Sciatic nerve (tissue), 2 donors: Measurements from ENCODE around the gene CD200R1. TPM values are rescaled to one million over a fixed set of nuclear protein-coding genes. Genes with fewer than 3 reads are reported as not detected.

Experiments used
- ATAC-seq: fragments of 200-7000 bp; cut with Tn5 transposase; one replicate; pipeline ENCODE4 v1.9.1; 2020; ENCODE audit warnings: mild to moderate bottlenecking, moderate library complexity
- DNase-seq: peaks from one replicate; pipeline ENCODE4 v3.0.0-alpha.2; 2020; ENCODE audit warnings: low spot score
- intact Hi-C: fragments of 100-400 bp; cut with DNase I; formaldehyde crosslinking; loops from one replicate; pipeline ENCODE4 v1.14.2; 2022
- total RNA-seq: library from RNA; stranded (reverse); fragmentation: NEBNext Ultra II Directional; extraction: Animal tissue kit (Norgen Biotek cat#: 25700); gene quantifications from one replicate; pipeline ENCODE4 v1.2.1, GENCODE V29; 2021
- donor health status: DM: no; HTN: no; CAD: no.
- donor health status: DM: no; HTN: no; CAD: no.

CD200R1 gene, protein sequence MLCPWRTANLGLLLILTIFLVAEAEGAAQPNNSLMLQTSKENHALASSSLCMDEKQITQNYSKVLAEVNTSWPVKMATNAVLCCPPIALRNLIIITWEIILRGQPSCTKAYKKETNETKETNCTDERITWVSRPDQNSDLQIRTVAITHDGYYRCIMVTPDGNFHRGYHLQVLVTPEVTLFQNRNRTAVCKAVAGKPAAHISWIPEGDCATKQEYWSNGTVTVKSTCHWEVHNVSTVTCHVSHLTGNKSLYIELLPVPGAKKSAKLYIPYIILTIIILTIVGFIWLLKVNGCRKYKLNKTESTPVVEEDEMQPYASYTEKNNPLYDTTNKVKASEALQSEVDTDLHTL
- total RNA-seq, result 3.2 TPM

DNA sequence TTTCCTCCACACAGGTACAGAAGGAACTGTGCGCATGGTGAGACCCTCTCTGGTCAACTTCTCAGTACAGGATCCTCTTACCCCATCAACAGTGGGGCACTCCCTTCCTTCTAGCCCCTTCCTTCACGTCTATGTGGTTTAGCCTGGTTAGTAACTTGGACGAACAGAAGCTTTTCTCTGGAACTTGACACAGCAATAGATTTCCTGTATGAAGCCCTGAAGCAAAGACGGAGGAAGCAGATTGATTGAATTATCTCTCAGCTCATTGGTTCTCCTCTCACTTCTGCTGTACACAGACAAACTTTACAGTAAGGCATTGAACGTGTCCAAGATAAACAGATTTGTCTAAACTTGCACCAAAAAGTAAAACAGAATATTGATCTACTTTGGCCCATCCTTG lies at the start of gene CD200R1:
Gene CD200R1, minus strand, starts transcription at position 210 of the 400 bp plus-strand sequence. CDS start 246 bp downstream, outside the sequence.
- DNase-seq, result no peak
- intact Hi-C loops, result no loop called here
- ATAC-seq, result peak; percentile 57

DNA sequence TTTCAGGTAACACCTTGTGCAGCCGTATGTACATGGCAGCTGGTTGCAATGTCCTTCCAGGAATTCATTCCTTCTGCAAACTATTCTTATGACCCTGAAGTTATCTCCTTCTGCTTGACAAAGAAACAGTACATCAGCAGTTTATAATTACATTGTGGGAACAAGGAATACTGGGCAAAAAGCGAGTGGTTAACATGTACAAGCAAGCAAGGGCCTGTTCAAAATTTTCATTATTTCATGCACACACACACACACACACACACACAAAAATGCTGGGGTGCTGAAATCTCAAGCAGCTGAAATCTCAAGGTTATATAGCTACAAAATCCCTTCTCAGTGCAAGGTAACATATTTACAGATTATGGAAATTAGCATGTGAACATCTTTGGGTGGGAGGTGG lies 46.6 kb upstream of the CD200R1 start:
- no peak for ATAC-seq
- intact Hi-C loops, result no loop called here
- no peak for DNase-seq

DNA sequence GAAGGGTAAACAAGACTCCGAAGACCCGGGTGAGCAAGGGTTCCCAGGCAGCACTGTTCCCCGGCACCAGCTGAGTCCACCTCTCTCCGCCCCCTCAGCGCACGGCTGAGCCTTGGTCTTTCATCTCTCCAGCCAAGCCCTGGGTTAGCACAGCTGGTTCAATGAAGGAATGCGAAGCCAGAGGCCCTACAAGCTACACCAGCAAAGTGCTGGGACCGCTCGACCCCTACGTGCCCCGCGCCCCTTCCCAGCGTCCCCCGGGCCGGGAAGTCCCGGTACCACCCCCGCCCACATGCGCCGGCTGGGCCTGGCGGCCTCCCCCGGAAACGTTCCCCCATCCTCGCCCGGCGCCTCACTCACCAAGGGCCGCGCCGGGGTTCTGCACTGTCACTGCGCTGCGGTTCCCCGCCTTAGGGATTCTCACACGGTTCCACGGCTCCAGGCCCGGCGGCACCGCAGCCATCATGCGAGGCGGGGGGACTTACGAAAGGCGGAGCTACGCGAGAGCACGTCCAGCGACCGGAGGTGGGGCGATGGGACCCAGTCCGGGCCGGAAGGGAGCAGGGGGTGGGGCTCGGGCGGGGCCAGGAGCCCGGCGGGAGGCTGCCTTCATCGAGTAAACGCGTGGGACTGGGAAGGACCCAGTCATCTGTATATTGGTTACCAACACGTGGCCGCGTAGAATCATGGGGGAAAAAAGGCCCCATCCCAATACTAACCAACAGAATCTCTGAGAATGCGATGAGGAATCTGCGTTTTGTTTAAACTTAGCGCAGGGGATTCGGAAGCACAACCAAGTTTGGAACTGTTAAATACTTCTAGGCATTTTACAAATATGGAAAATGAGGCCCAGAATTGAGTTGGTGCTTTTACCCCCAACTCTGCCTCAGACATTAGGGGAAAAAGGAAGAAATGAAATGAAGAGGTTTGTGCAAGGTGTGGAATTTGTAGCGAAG lies 44.6 kb upstream of the CD200R1 start:
- peak; percentile 91 for DNase-seq
- ATAC-seq, result peak; percentile 99
- intact Hi-C loops, result no loop called here

DNA sequence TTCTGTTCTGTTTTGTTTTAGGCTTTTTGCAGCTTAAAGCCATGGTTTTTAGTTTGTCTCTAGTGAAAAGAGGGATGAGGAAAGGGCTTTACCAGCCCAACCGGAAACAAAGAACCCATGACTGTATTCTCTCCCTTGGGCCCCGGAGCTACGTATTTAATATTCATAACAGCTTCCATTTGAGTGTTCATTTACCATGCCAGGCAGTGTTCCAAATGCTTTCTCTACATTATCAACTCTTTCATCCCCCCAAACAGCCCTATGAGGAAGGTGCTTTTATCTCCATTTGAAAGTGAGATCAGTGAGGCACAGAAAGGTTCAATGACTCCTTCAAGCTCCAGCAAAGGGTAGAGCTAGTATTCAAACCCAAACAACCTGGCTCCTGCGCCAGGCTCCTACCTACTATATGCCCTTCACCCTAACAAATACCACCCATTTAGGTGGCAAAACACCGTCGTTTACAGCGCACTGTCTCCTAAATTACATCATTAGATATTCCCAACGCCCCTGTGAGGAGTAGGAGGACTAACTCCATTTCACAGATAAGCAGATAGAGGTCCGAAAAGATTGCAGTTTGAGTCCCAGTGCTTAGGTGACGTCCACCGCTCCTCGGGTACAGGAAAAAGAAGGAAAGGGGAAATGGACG lies 43.8 kb upstream of the CD200R1 start:
- intact Hi-C loops, result no loop called here
- ATAC-seq (peak; percentile 4), DNase-seq (no peak)

DNA sequence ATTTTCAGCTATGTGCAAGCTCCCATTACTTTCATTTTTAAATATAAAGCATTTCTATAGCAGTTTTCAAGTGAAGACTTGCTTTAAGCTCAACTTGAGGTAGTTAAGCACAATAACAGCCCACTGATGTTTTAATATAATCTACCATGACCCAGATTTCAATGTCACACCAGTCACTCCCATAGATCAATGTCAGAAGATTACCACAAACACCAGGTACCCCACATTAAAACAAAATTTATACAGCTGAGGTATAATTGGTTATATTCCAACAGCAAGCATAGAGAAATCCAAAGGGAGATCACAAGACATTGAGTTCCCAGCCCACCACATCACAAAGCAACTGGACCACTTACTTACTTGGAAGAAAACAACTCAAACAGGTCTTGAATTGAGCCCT lies 38.7 kb upstream of the CD200R1 start:
- ATAC-seq (no peak), DNase-seq (no peak)

DNA sequence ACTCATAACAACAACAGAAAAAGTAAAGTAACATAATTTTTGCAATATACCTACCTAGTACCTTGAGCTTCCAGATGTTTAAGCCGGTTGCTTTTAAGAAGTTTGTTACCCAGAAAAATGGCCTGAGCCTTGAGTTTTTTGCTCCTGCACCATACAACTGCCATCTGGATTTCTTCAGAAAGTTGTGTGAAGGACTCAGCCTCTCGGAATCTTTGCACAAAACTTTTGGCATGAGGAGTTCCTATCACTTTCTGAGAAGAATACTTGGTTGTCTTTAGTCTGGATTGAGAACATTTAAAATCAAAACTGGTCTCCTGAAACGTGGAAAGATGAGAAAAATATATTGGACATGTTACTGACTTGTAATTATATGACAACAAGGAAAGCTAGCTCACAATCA lies 33.2 kb upstream of the CD200R1 start:
- intact Hi-C loops, result no loop called here

More for the DNA sequence above, 38.7 kb upstream of the CD200R1 start:
- intact Hi-C loops, result no loop called here

DNA sequence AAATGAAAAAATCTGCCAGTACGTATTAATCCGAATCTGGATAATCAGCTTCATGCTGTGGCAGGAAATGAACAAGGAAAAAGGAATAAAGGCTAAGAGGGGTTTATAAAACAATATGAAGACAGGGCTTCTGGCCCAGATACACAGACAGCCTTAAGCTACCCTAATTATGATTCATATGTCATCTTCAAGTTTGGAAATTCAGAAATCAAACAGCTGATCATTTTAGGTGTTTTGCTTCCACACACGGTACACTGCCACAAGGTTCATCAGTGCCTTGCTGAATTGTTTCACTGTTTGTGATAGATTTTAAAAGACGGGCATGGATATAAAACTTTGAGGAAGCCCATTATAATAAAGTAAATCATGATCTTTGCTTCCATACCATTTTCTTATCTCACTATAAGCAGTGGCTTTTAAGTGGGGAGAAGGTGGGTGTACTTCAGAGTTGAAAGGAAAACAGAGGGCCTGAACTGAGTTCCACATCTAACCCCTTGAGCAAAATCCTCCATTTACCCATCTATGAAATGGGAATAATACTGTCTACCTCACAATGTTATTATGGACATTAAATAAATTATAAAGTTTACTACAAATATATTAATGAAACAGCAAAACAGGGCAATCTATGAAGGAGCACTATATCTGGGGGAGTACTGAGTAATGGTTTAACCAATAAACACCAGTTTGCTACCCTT lies 31.6 kb upstream of the CD200R1 start:
- intact Hi-C loops, result no loop called here
- no peak for DNase-seq
- no peak for ATAC-seq

More for the DNA sequence above, 33.2 kb upstream of the CD200R1 start:
- DNase-seq, result no peak
- ATAC-seq, result no peak

DNA sequence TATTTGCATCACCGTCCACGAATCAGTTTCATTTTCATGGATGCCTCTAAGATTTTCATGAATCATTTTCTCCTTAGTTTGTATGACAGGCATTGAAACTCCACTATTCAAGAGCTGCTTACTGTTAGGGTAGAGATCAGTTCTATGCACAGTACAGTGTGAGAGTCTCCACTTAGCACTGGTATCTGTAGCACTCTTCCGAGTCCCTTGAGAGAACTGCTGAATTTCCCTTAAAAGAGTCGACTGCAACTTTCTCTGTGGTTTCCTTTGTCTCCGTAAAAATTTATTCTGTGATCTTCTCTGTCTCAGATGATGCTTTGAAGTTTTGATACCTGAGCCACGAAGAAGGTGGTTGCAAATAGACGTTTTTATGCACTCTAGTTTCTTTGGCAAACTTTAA lies 30.7 kb upstream of the CD200R1 start:
- ATAC-seq (no peak), DNase-seq (no peak)
- intact Hi-C loops, result no loop called here

DNA sequence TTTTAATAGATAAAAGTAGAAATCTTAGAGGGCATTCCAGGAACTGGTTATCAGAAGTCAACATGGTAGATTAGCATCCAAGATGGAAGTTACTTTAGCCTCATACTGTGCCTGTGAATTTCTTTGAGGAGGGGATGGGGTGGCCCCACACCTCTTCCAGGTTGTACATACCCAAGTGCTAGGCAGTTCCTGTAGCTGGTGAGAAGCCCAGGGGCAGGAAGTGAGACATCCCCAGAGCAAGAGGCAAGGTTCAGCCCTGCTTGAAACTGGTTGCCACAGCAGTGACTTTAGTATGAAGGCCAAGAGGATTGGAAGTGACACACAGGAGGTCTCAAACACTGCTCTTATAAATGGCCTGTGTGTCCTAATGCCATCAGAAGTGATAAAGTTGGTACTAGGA lies 27.8 kb upstream of the CD200R1 start:
- DNase-seq, result no peak
- ATAC-seq, result no peak
- intact Hi-C loops, result no loop called here

DNA sequence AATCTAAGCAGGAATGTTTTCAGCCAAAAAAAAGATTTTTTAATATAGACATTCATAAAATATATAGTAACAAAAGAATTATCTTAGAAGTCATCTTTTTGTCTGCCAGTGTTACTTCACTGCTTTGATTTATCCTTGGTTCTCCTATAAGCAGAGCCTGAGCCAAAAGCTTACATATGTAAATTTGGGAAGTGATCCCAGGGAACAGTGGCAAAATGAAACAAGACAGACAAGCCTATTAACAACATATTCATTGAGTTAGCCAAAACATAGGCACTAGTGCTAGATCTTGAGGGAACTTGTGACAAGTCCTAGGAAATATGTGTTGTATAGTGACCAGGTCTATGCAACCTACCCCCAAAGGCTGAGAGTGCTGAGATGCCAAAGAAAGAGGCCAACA lies 27.1 kb upstream of the CD200R1 start:
- intact Hi-C loops, result no loop called here
- ATAC-seq (no peak), DNase-seq (no peak)

DNA sequence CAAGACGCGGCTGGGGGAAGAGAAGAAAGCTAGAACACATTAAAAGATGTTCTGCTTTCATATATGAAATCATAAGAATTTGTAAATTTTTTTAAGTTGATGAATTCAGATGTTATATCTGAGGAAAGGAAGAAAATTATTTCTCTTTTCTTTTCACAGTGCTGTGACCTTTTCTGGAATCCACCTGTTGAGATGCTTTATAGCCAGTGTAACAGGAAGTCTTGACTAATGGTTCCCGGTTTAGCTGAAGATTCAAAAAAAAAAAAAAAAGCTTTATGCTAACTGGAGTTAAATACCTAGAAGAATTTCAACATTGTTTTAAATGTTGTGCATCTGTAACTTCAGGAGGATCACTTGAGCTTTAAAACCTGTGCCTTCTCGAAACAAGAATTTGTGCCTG lies 25.8 kb upstream of the CD200R1 start:
- ATAC-seq, result no peak
- intact Hi-C loops, result no loop called here
- DNase-seq, result no peak

DNA sequence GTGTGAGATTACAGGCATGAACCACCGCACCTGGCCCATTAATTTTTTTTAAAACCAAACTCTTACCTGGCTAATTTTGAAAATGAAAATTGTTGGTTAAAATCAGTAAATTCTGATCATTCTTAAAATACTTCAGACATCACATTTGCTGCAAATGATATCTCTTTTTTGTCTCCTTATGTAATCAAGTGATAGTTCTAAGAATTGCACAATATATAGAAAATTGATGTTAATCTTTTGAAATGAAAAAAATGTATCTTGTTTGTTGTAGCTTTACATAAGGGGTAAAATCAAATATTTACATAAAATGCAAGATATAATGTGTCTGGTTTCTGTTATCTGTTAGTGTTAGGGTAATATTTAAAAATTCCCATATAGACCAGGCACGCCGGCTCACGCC lies 20.9 kb upstream of the CD200R1 start:
- ATAC-seq (no peak), DNase-seq (no peak)
- intact Hi-C loops, result no loop called here

DNA sequence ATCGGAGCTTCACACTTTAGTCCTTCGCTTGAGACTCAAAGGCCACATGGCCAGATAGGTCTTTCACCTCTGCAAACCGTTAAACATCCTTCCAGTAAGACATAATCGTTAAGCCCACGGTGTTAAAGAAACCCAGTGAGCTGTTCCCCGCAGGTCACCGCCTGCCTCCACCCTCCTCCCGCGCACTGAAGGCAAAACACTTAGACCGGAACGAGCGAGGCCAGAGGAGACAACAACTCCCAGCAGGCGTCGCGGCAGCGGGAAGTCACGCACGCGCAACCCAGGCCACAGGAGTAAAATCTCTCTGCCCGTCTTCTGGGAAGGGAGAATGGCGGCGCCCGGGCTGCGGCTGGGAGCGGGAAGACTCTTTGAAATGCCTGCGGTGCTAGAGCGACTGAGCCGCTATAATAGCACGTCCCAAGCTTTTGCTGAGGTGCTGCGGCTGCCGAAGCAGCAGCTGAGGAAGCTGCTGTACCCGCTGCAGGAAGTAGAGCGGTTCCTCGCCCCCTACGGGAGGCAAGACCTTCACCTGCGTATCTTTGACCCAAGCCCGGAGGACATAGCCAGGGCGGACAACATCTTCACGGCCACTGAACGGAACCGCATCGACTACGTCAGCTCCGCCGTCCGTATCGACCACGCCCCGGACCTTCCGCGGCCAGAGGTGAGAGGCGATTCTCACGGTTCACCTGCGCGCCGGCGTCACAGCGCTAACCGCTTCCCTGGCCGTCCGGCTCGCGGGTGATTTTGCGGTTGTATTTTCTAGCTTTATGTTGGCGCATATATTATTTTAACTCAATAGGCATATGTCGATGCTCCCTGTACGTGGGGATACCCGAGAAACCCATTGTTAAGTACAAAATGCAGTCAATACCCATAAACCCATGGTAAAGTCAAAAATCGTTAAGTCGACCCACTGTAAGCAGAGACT lies 16.0 kb upstream of the CD200R1 start, which contains the start of gene GTPBP8:
Gene GTPBP8, plus strand, starts transcription at position 313 of the 931 bp plus-strand sequence. Its CDS starts 16 bp downstream, at position 329.
- intact Hi-C loops, result no loop called here
- ATAC-seq, result peak; percentile 98
- DNase-seq, result peak; percentile 93

DNA sequence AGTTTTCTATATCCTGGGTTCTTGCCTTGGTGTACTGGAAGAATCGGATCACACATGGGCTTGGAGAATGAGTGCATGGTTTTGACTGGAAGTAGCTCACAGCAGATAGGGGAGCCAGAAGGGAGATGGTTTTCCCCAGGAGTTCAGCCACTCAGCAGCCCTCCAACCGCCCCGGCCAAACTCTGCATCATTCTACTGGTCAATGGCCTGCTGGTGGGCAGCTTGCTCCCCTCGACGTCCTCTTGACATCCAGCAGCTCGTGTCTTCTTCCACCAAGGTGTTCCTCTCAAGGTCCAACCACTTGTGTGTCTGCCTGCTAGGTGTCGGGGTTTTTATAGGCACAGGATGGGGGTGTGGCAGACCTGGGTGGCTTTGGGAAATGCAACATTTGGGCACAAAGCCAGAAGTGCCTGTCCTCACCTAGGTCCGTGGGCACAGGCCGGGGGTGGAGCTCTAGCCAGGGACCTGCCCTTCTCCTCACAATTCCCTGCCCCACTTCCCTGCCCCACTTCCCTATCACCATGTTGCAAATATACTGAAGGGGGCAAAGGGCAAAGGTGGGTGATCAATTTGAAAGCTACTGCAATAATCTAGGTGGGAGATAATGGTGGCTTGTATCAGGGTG lies 12.9 kb upstream of the CD200R1 start:
- ATAC-seq, result no peak
- no peak for DNase-seq
- intact Hi-C loops, result no loop called here

DNA sequence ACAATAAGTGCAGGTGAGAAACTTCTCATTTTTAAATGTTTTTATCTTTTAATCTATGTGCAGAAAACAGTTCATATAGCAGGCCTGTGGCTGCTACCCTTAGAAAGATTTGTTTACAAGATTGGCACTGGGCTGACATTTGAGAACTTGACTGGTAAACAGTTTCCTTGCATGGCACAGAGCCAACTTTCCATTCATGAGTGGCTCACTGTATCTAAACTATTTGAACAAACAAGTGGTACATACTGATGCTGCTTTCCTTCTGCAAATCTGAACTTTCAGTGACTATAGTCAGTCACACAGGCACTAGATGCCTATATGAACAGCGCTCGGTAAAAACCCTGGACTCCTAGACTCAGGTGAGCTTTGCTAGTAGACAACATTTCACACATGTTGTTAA lies 9.6 kb upstream of the CD200R1 start:
- intact Hi-C loops, result no loop called here
- no peak for DNase-seq
- ATAC-seq, result no peak

DNA sequence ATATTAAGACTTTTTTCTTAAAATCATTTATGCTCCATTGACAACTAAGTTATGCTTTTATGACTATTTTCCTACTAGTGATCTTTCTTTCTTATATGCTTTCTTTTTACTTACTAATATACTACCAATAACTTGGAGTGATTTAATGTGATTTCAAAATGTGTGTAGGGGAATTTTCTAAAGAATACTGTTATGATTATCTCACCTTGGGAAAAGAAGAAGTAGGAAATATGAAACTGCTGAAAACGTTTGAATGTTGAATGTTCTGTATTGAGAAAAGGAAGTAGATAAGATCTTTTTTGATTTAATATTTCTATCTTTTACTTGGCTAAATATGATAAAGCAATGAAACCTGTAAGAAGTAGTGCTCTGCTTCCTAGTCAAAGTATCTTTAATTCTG lies 7.8 kb upstream of the CD200R1 start:
- DNase-seq (no peak), ATAC-seq (no peak)
- intact Hi-C loops, result no loop called here

DNA sequence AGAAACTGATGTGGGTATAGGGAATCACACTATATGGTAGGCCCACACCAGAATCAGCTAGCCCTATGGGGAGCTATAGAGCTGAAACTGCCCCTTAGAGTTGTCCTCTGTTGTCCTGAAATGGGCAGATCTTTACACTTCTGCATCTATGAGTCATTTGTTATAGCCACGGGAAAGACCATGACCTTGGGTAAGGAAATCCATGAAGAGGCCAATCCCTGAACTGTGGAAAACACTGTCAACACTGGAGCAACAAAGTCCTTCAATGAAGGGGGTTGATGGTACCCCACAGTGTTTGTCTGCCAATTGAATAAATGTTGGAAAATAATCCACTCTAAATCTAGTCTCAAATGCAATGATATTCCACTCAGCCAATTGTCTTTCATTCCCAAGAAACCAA lies 5.2 kb upstream of the CD200R1 start:
- intact Hi-C loops, result no loop called here
- ATAC-seq, result no peak
- DNase-seq, result no peak
